Immature natural killer cell (primary cell): Measurements from ENCODE around the gene GALNT7. TPM values are rescaled to one million over a fixed set of nuclear protein-coding genes. Genes with fewer than 3 reads are reported as not detected.
"Not testable (repeated sequence)": the region's sequence is repeated elsewhere in the genome, so short reads cannot be mapped to it uniquely, and the experiment has no call there.

Experiments
- DNase-seq, 3 donors: peaks; one replicate each; pipeline ENCODE4 v3.0.0; 2022; ENCODE audit warnings: mixed read lengths in 1 of 3
- H3K27ac Mint-ChIP-seq, 6 donors: one replicate each; pipeline ENCODE4 v1.8.0; 2020; ENCODE audit warnings: mixed read lengths in 6 of 6, mild to moderate bottlenecking in 5 of 6, inconsistent platforms in 4 of 6, moderate library complexity in 3 of 6
- H3K27me3 Mint-ChIP-seq, 3 donors: one replicate each; pipeline ENCODE4 v1.8.0; 2020 to 2021; ENCODE audit warnings: low read depth in 3 of 3, mild to moderate bottlenecking in 3 of 3, mixed read lengths in 3 of 3, moderate library complexity in 3 of 3, inconsistent platforms in 1 of 3
- H3K36me3 Mint-ChIP-seq, 3 donors: one replicate each; pipeline ENCODE4 v1.8.0; 2020; ENCODE audit warnings: mixed read lengths in 3 of 3, inconsistent platforms in 2 of 3, mild to moderate bottlenecking in 2 of 3
- H3K4me1 Mint-ChIP-seq, 2 donors: one replicate each; pipeline ENCODE4 v1.8.0; 2020; ENCODE audit warnings: inconsistent platforms in 2 of 2, mild to moderate bottlenecking in 2 of 2, mixed read lengths in 2 of 2, moderate library complexity in 1 of 2
- H3K4me3 Mint-ChIP-seq, 5 donors: one replicate each; pipeline ENCODE4 v1.8.0; 2020; ENCODE audit warnings: mild to moderate bottlenecking in 5 of 5, mixed read lengths in 5 of 5, inconsistent platforms in 3 of 5, moderate library complexity in 3 of 5
- H3K9me3 Mint-ChIP-seq, 6 donors: one replicate each; pipeline ENCODE4 v1.8.0; 2020; ENCODE audit warnings: mild to moderate bottlenecking in 6 of 6, mixed read lengths in 6 of 6, inconsistent platforms in 4 of 6, moderate library complexity in 3 of 6
- polyA plus RNA-seq, 3 donors: library from polyadenylated mRNA; unstranded; fragments of 300-500 nt; fragmentation: Illumina TruSeq; gene quantifications; one replicate each; pipeline ENCODE4 v1.2.3, GENCODE V29; 2021

GALNT7 gene
- polyA plus RNA-seq, 3 donors from 2014 or later: 6.8 to 9.9 (median 6.9) TPM

DNA sequence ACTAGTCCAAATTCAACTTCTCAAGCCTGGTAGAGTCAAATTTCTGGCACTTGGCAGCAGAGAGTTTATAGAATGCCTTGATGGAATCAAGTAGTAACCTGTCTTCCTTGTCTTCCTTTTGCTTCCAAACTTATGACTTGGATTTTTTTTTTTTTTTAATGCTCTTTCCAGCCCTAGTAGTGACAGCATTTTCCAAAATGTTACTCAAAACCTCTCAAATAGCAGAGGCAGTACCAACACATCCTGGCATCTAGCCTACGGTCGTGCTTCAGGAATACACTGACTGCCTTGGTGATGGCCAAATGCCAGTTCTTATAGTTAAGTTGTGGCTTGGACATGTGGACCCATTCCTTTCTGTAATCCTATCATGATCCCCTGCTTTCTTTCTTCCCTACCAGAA lies 46.0 kb downstream of the GALNT7 start:
- Mint-ChIP-seq H3K4me3 (no peak overlapping the region), H3K4me1 (peaks cover 11 to 32% of the 10 kb centered on the region in 2 donors), H3K36me3 (peaks cover 0 to 2% (median 0%) of the 10 kb centered on the region in 3 donors), H3K27ac (peak overlapping the region in 1 of 6 donors; percentile 37), H3K27me3 (peaks cover 0 to 2% (median 0%) of the 10 kb centered on the region in 3 donors), H3K9me3 (no peaks in the 10 kb centered on the region)
- no peak for DNase-seq

GRCh38 chr4:173217075-173217474 lies 48.5 kb downstream of the GALNT7 start:
- Mint-ChIP-seq H3K9me3 (no peaks in the 10 kb centered on the region), H3K4me1 (peaks cover 16 to 26% of the 10 kb centered on the region in 2 donors), H3K27me3 (peaks cover 0 to 2% (median 0%) of the 10 kb centered on the region in 3 donors), H3K4me3 (no peak overlapping the region), H3K36me3 (no peaks in the 10 kb centered on the region), H3K27ac (no peak overlapping the region)
- no peak for DNase-seq

- Mint-ChIP-seq H3K27ac (no peak overlapping the region), H3K36me3 (no peaks in the 10 kb centered on the region), H3K4me1 (peaks cover 16 to 26% of the 10 kb centered on the region in 2 donors), H3K9me3 (no peaks in the 10 kb centered on the region), H3K4me3 (no peak overlapping the region), H3K27me3 (peaks cover 0 to 2% (median 0%) of the 10 kb centered on the region in 3 donors)
- DNase-seq: no peak
These were observed 49.1 kb downstream of the GALNT7 start for GRCh38 chr4:173217727-173218126.

DNA sequence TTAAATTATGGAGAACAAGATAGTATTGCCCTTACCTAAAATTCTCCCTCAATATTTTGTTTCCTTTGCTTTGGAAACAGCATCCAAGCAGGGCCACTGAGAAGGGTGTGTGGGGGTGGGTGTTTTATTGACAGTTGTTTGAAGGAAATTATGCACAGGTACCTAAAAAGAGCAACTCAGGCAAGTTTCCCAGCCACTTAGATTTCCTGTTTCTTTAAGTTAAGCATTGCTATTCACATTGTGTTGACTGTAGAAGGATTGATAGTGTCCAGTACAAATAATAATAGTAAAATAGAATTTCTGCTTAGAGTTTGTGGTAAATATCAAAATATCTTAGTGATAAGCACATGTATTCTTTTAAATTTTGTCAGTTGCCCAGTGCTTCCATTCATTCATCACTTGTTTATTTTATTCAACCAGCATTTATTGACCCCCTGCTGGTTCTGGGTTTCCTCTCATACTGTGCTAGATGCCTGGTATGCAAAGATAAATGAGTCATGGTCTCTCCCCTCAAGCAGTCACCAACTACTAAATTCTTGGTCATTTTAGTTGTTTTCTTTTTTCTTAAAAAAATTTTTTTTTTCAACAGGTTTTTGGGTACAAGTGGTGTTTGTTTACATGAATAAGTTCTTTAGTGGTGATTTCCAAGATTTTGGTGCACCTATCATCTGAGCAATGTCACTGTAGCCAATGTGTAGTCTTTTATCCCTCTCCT lies 50.0 kb downstream of the GALNT7 start:
- peaks cover 0 to 2% (median 0%) of the 10 kb centered on the region in 3 donors for H3K27me3 Mint-ChIP-seq
- no peak for DNase-seq
- no peaks in the 10 kb centered on the region for H3K36me3 Mint-ChIP-seq
- H3K9me3 Mint-ChIP-seq: no peaks in the 10 kb centered on the region
- H3K4me1 Mint-ChIP-seq: peaks cover 16 to 26% of the 10 kb centered on the region in 2 donors
- no peak overlapping the region for H3K27ac Mint-ChIP-seq
- no peak overlapping the region for H3K4me3 Mint-ChIP-seq

DNA sequence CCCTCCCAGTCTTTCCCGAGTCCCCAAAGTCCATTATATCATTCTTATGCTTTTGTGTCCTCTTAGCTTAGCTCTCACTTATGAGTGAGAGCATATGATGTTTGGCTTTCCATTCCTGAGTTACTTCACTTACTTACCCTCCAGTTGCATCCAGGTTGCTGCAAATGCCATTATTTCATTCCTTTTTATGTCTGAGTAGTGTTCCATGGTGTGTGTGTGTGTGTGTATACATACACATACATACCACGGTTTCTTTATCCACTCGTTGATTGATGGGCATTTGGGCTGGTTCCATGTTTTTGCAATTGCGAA lies 50.5 kb downstream of the GALNT7 start:
- H3K9me3 Mint-ChIP-seq, H3K27ac Mint-ChIP-seq, H3K27me3 Mint-ChIP-seq, H3K36me3 Mint-ChIP-seq, H3K4me3 Mint-ChIP-seq, DNase-seq: not testable (repeated sequence)
- H3K4me1 Mint-ChIP-seq: peaks cover 16 to 26% of the 10 kb centered on the region in 2 donors

GRCh38 chr4:173223743-173224142 lies 55.1 kb downstream of the GALNT7 start:
- no peaks in the 10 kb centered on the region for H3K9me3 Mint-ChIP-seq
- DNase-seq: no peak
- peaks cover 0 to 4% (median 0%) of the 10 kb centered on the region in 3 donors for H3K36me3 Mint-ChIP-seq
- no peak overlapping the region for H3K27ac Mint-ChIP-seq
- peaks cover 0 to 2% (median 0%) of the 10 kb centered on the region in 3 donors for H3K27me3 Mint-ChIP-seq
- H3K4me1 Mint-ChIP-seq: peaks cover 10 to 15% of the 10 kb centered on the region in 2 donors
- no peak overlapping the region for H3K4me3 Mint-ChIP-seq

DNA sequence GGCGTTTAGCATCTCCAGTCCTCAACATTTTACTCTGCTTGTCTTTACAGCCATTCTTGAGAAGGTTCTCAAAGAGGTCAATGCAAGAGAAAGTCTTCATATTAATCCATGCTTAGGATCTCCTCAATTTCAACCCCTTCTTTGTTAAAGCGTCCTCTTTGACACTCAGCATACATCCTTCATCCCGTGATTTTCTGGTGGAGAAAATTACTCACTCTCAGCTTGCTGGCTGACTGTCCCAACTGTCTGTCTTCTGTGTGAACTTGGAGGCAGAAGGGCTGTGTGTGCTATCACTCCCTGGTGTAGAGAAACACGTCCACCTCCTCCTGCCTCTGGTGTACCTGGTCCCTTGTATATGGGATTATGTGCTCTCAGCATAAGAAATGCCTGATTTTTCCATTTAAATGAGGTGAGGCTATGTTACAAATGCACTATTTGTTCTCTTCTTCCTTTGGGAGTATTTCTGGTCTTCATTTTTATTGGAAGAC lies 57.8 kb downstream of the GALNT7 start:
- Mint-ChIP-seq H3K9me3 (no peaks in the 10 kb centered on the region), H3K4me1 (peaks cover 7 to 13% of the 10 kb centered on the region in 2 donors), H3K27ac (no peak overlapping the region), H3K27me3 (peaks cover 0 to 4% (median 0%) of the 10 kb centered on the region in 3 donors), H3K4me3 (no peak overlapping the region), H3K36me3 (peaks cover 0 to 4% (median 0%) of the 10 kb centered on the region in 3 donors)
- no peak for DNase-seq

GRCh38 chr4:173227756-173228155 lies 59.1 kb downstream of the GALNT7 start:
- no peak for DNase-seq
- peaks cover 11 to 18% of the 10 kb centered on the region in 2 donors for H3K4me1 Mint-ChIP-seq
- no peak overlapping the region for H3K4me3 Mint-ChIP-seq
- no peak overlapping the region for H3K27ac Mint-ChIP-seq
- H3K9me3 Mint-ChIP-seq: no peaks in the 10 kb centered on the region
- H3K36me3 Mint-ChIP-seq: peaks cover 0 to 4% (median 3%) of the 10 kb centered on the region in 3 donors
- peaks cover 0 to 4% (median 0%) of the 10 kb centered on the region in 3 donors for H3K27me3 Mint-ChIP-seq

DNA sequence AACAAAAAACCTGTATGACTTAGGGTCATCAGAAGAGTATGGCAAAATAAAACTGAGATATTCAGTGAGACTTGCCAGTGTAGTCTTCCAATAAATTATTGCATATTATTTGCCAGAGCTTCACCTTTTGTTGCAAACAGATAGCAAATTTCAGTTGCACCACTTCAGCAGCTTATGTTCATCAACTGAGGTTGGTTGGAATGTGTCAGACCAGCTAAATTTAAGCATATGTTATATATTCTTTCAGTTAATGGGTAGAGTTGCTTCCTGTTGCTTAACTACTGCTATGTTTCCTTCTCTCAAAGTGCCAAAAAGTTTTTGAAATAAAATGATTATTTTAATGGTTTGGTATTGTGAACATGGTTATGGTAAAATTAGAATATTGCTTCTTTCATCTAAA lies 61.5 kb downstream of the GALNT7 start:
- H3K4me3 Mint-ChIP-seq: no peak overlapping the region
- no peaks in the 10 kb centered on the region for H3K9me3 Mint-ChIP-seq
- no peak for DNase-seq
- H3K36me3 Mint-ChIP-seq: peaks cover 0 to 4% (median 3%) of the 10 kb centered on the region in 3 donors
- peaks cover 9 to 18% of the 10 kb centered on the region in 2 donors for H3K4me1 Mint-ChIP-seq
- peak overlapping the region in 1 of 6 donors; percentile 74 for H3K27ac Mint-ChIP-seq
- H3K27me3 Mint-ChIP-seq: peaks cover 0 to 4% (median 0%) of the 10 kb centered on the region in 3 donors

DNA sequence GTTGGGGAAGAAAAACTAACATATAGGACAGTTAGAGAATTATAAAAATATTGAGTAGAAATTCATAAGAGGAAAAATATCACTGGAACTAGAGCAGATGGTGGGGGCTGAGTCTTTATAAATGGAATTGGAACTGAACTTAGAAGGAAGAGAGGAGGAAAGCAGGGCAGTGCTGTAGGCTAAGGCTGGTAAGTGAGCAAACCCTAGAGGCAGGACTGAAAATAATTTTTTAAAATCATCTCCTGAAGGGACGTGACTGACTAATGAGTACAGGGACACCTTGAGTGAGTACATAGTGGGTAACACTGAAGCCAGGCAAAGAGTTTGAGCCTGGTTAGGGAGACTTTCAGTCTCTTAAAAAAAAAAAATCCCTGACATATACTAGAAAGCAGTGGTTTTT lies 63.3 kb downstream of the GALNT7 start:
- H3K27me3 Mint-ChIP-seq: peaks cover 0 to 2% (median 0%) of the 10 kb centered on the region in 3 donors
- no peak for DNase-seq
- H3K9me3 Mint-ChIP-seq: no peaks in the 10 kb centered on the region
- H3K36me3 Mint-ChIP-seq: peaks cover 0 to 6% (median 0%) of the 10 kb centered on the region in 3 donors
- peaks cover 9 to 18% of the 10 kb centered on the region in 2 donors for H3K4me1 Mint-ChIP-seq
- no peak overlapping the region for H3K4me3 Mint-ChIP-seq
- peak overlapping the region in 1 of 6 donors; percentile 33 for H3K27ac Mint-ChIP-seq

GRCh38 chr4:173233857-173234256 lies 65.2 kb downstream of the GALNT7 start:
- Mint-ChIP-seq H3K27ac (no peak overlapping the region), H3K9me3 (no peaks in the 10 kb centered on the region), H3K36me3 (peaks cover 0 to 6% (median 0%) of the 10 kb centered on the region in 3 donors), H3K27me3 (peaks cover 0 to 2% (median 0%) of the 10 kb centered on the region in 3 donors), H3K4me1 (peaks cover 9 to 18% of the 10 kb centered on the region in 2 donors), H3K4me3 (no peak overlapping the region)
- DNase-seq: no peak

GRCh38 chr4:173235050-173235449 lies 66.4 kb downstream of the GALNT7 start:
- no peaks in the 10 kb centered on the region for H3K9me3 Mint-ChIP-seq
- peaks cover 0 to 2% (median 0%) of the 10 kb centered on the region in 3 donors for H3K27me3 Mint-ChIP-seq
- H3K36me3 Mint-ChIP-seq: peaks cover 0 to 6% (median 0%) of the 10 kb centered on the region in 3 donors
- no peak overlapping the region for H3K27ac Mint-ChIP-seq
- no peak overlapping the region for H3K4me3 Mint-ChIP-seq
- H3K4me1 Mint-ChIP-seq: peaks cover 7 to 10% of the 10 kb centered on the region in 2 donors
- no peak for DNase-seq

DNA sequence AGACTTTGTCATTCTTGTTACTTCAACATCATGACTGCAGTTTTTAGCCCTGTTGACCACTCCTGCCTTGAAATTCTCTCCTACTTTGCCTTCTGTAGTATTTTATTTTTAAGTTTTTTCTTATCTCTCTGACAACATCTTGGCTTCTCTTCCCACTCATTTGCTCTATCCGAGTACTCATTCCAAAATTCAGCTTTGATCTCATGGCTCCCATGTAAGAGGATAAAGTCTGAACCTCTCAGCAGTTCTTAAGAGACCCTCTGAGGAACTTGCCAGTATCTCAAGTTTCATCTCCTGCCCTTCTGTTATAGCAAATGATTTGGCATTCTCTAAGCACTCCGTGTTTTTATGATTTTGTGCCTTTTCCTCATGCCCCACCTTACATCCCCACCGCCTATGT lies 67.7 kb downstream of the GALNT7 start:
- H3K9me3 Mint-ChIP-seq: no peaks in the 10 kb centered on the region
- peaks cover 4 to 5% of the 10 kb centered on the region in 2 donors for H3K4me1 Mint-ChIP-seq
- peaks cover 0 to 2% (median 0%) of the 10 kb centered on the region in 3 donors for H3K27me3 Mint-ChIP-seq
- H3K4me3 Mint-ChIP-seq: no peak overlapping the region
- H3K36me3 Mint-ChIP-seq: peaks cover 0 to 6% (median 0%) of the 10 kb centered on the region in 3 donors
- no peak overlapping the region for H3K27ac Mint-ChIP-seq
- no peak for DNase-seq

DNA sequence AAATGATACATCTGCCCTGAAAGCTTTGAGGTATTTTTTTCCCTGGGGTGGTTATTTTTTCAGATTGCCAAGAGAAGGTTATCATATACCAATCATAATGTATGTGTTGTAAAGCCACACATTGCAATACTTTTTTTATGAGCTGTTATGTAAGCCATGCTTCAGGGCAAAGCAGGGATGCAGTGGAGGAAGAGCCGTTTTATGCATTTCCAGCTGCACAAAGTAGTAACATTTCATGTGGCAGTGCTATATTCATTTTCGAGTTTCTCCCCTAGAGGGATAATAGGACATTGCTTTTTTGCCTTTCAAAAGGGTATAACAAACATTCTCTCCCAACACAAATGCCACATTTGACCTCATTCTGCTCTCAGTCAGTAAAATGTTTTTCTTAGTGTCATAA lies 68.5 kb downstream of the GALNT7 start:
- DNase-seq: no peak
- H3K36me3 Mint-ChIP-seq: peaks cover 0 to 3% (median 0%) of the 10 kb centered on the region in 3 donors
- peaks cover 0 to 2% (median 0%) of the 10 kb centered on the region in 3 donors for H3K27me3 Mint-ChIP-seq
- no peak overlapping the region for H3K4me3 Mint-ChIP-seq
- no peaks in the 10 kb centered on the region for H3K9me3 Mint-ChIP-seq
- no peak overlapping the region for H3K27ac Mint-ChIP-seq
- H3K4me1 Mint-ChIP-seq: peaks cover 0 to 3% of the 10 kb centered on the region in 2 donors
